ENCODE measurements around the gene UPF3B. TPM values are rescaled to one million over a fixed set of nuclear protein-coding genes. Genes with fewer than 3 reads are reported as not detected.
A peak's percentile ranks its signal among the peaks of the same experiment; 100 is the strongest.
"Not testable (repeated sequence)": the region's sequence is repeated elsewhere in the genome, so short reads cannot be mapped to it uniquely, and the experiment has no call there.

The UPF3B gene
- total RNA-seq, result 1 to 10 TPM; 3.2 to 4.4 (median 3.9) TPM

GRCh38 chrX:119852382-119853353 lies at the start of gene UPF3B:
UPF3B (minus strand) TSS chrX:119852963; CDS start chrX:119852928, 35 bp downstream.
- Histone ChIP-seq H3K4me3 (replicated peaks in 1 of 3) (peak within 1 kb of the TSS in 2 of 3 donors; percentile 49 to 62), H3K27me3 (no peaks in the 10 kb centered on the region), H3K36me3 (no peaks in the 10 kb centered on the region), H3K27ac (peak within 1 kb of the TSS; percentile 48 to 75 (median 67)), H3K4me1 (no peaks in the 10 kb centered on the region), H3K9me3 (no peaks in the 10 kb centered on the region)
- 0% methylated on average over 13 to 49 of the region's 54 CpGs for WGBS, 2 donors
- intact Hi-C loops (cut with DNase I), result no loop called here
- TF ChIP-seq POLR2A (IDR thresholded peaks at IDR 0.05) (peak in 1 of 2 donors; percentile 79), CTCF (IDR thresholded peaks at IDR 0.05) (no peak)
- DNase-seq, result peak; percentile 97 to 98

- Histone ChIP-seq H3K9me3 (no peaks in the 10 kb centered on the region), H3K27ac (no peak overlapping the region), H3K36me3 (no peaks in the 10 kb centered on the region), H3K27me3 (no peaks in the 10 kb centered on the region), H3K4me1 (no peaks in the 10 kb centered on the region), H3K4me3 (replicated peaks in 1 of 3) (no peak overlapping the region)
- DNase-seq, result no peak
- 77 to 90% methylated on average over 1 of the region's 1 CpG for WGBS, 2 donors
- TF ChIP-seq POLR2A (IDR thresholded peaks at IDR 0.05), result no peak
- TF ChIP-seq CTCF (IDR thresholded peaks at IDR 0.05), result no peak
- intact Hi-C loops (cut with DNase I), result no loop called here
Observed at GRCh38 chrX:119900976-119901375, 48.2 kb upstream of the UPF3B start.

GRCh38 chrX:119899125-119899524 lies 46.4 kb upstream of the UPF3B start:
- WGBS, 2 donors, result 9 to 20% methylated on average over 2 of the region's 2 CpGs
- intact Hi-C loops (cut with DNase I), result no loop called here

GRCh38 chrX:119895843-119896326 lies 43.1 kb upstream of the UPF3B start, which contains the start of gene AKAP14:
AKAP14 (plus strand) TSS chrX:119895893; CDS start chrX:119903224, 7,331 bp downstream.
- intact Hi-C loops (cut with DNase I), result no loop called here
- no peak within 1 kb of the TSS for H3K4me3 ChIP-seq (replicated peaks in 1 of 3)
- no peaks in the 10 kb centered on the region for H3K27me3 ChIP-seq
- no peak within 1 kb of the TSS for H3K27ac ChIP-seq
- no peaks in the 10 kb centered on the region for H3K4me1 ChIP-seq
- no peak for DNase-seq
- 42 to 44% methylated on average over 4 of the region's 4 CpGs for WGBS, 2 donors
- no peak for TF ChIP-seq CTCF (IDR thresholded peaks at IDR 0.05)
- no peak for TF ChIP-seq POLR2A (IDR thresholded peaks at IDR 0.05)
- H3K36me3 ChIP-seq, result no peaks in the 10 kb centered on the region
- H3K9me3 ChIP-seq, result no peaks in the 10 kb centered on the region

More at GRCh38 chrX:119899125-119899524, 46.4 kb upstream of the UPF3B start:
- no peaks in the 10 kb centered on the region for H3K27me3 ChIP-seq
- no peak for DNase-seq
- H3K9me3 ChIP-seq, result no peaks in the 10 kb centered on the region
- no peak overlapping the region for H3K4me3 ChIP-seq (replicated peaks in 1 of 3)
- no peaks in the 10 kb centered on the region for H3K4me1 ChIP-seq
- TF ChIP-seq POLR2A (IDR thresholded peaks at IDR 0.05) (no peak), CTCF (IDR thresholded peaks at IDR 0.05) (no peak)
- H3K27ac ChIP-seq, result no peak overlapping the region
- no peaks in the 10 kb centered on the region for H3K36me3 ChIP-seq

- H3K4me1 ChIP-seq; intact Hi-C loops (cut with DNase I); H3K9me3 ChIP-seq; H3K27me3 ChIP-seq; H3K4me3 ChIP-seq (replicated peaks in 1 of 3); DNase-seq; H3K36me3 ChIP-seq; H3K27ac ChIP-seq: not testable (repeated sequence)
- 67 to 78% methylated on average over 16 of the region's 16 CpGs for WGBS, 2 donors
Observed at GRCh38 chrX:119891961-119892692, 39.4 kb upstream of the UPF3B start.

- H3K36me3 ChIP-seq; H3K27ac ChIP-seq; DNase-seq; H3K4me3 ChIP-seq (replicated peaks in 1 of 3); intact Hi-C loops (cut with DNase I); H3K9me3 ChIP-seq; H3K27me3 ChIP-seq; H3K4me1 ChIP-seq: not testable (repeated sequence)
- no CpG with 5 or more reads among the region's 36 CpGs for WGBS, 2 donors
Observed at GRCh38 chrX:119890626-119891025, 37.9 kb upstream of the UPF3B start.
